ENCODE measurements around the gene NELL1.

NELL1 gene

GRCh38 chr11:21105196-21105917, 436.0 kb downstream of the NELL1 start:
- no peak for ATAC-seq
- TF ChIP-seq ZFP3 (CRISPR knock-in tag; IDR thresholded peaks at IDR 0.05): no peak
- TF ChIP-seq ZNF70 (CRISPR knock-in tag; IDR thresholded peaks at IDR 0.05): no peak
- no peak for TF ChIP-seq ESRRG (CRISPR knock-in tag; IDR thresholded peaks at IDR 0.05)
- TF ChIP-seq GLIS3 (CRISPR knock-in tag; IDR thresholded peaks at IDR 0.05): no peak
- TF ChIP-seq TOX (CRISPR knock-in tag; IDR thresholded peaks at IDR 0.05; ENCODE audit: borderline replicate concordance): no peak
- no peak for TF ChIP-seq CREB5 (CRISPR knock-in tag; IDR thresholded peaks at IDR 0.05; ENCODE audit: low read depth)
- TF ChIP-seq ZNF565 (CRISPR knock-in tag; conservative IDR thresholded peaks at IDR 0.05; ENCODE audit: low read depth): no peak
- no peak for TF ChIP-seq CSDC2 (CRISPR knock-in tag; IDR thresholded peaks at IDR 0.05)
- TF ChIP-seq ZNF8 (CRISPR knock-in tag; IDR thresholded peaks at IDR 0.05): no peak
- TF ChIP-seq ISL1 (CRISPR knock-in tag; IDR thresholded peaks at IDR 0.05): no peak
- TF ChIP-seq PATZ1 (CRISPR knock-in tag; IDR thresholded peaks at IDR 0.05; ENCODE audit: borderline replicate concordance): no peak
- TF ChIP-seq PPARA (CRISPR knock-in tag; IDR thresholded peaks at IDR 0.05; ENCODE audit: borderline replicate concordance): no peak
- no peak for TF ChIP-seq TCF4 (CRISPR knock-in tag; IDR thresholded peaks at IDR 0.05; ENCODE audit: borderline replicate concordance)

- TF ChIP-seq POU6F1 (CRISPR knock-in tag; IDR thresholded peaks at IDR 0.05; ENCODE audit: borderline replicate concordance, low read depth) (no peak), TCF4 (CRISPR knock-in tag; IDR thresholded peaks at IDR 0.05; ENCODE audit: borderline replicate concordance) (no peak), TOX (CRISPR knock-in tag; IDR thresholded peaks at IDR 0.05; ENCODE audit: borderline replicate concordance) (no peak), ZNF8 (CRISPR knock-in tag; IDR thresholded peaks at IDR 0.05) (no peak), ARNTL (CRISPR knock-in tag; IDR thresholded peaks at IDR 0.05; ENCODE audit: borderline replicate concordance, low read depth) (no peak), PATZ1 (CRISPR knock-in tag; IDR thresholded peaks at IDR 0.05; ENCODE audit: borderline replicate concordance) (no peak), CREB5 (CRISPR knock-in tag; IDR thresholded peaks at IDR 0.05; ENCODE audit: low read depth) (no peak), PPARA (CRISPR knock-in tag; IDR thresholded peaks at IDR 0.05; ENCODE audit: borderline replicate concordance) (no peak), TSHZ2 (CRISPR knock-in tag; IDR thresholded peaks at IDR 0.05) (no peak), ESRRG (CRISPR knock-in tag; IDR thresholded peaks at IDR 0.05) (no peak), ZFP30 (CRISPR knock-in tag; IDR thresholded peaks at IDR 0.05) (no peak), OSR1 (CRISPR knock-in tag; IDR thresholded peaks at IDR 0.05) (no peak), ZFP3 (CRISPR knock-in tag; IDR thresholded peaks at IDR 0.05) (no peak), BACH2 (CRISPR knock-in tag; IDR thresholded peaks at IDR 0.05; ENCODE audit: borderline replicate concordance) (no peak), ISL1 (CRISPR knock-in tag; IDR thresholded peaks at IDR 0.05) (no peak), GLIS3 (CRISPR knock-in tag; IDR thresholded peaks at IDR 0.05) (no peak), ZC3H10 (CRISPR knock-in tag; IDR thresholded peaks at IDR 0.05) (no peak)
- no peak for ATAC-seq
Observed at GRCh38 chr11:21109341-21109740, 440.0 kb downstream of the NELL1 start.

Measured in SK-N-SH treated with all-trans-retinoic acid at 6 μM for 48 hours (cell line).